Measurements from ENCODE around the gene RUNDC3A. TPM values are rescaled to one million over a fixed set of nuclear protein-coding genes. Genes with fewer than 3 reads are reported as not detected.
"Not testable (repeated sequence)": the region's sequence is repeated elsewhere in the genome, so short reads cannot be mapped to it uniquely, and the experiment has no call there.

Gene RUNDC3A
- total RNA-seq, 1 donor from 2014 or later = 5.9 TPM

- peak; percentile 83 for DNase-seq
Measured at GRCh38 chr17:44345454-44346026, 37.1 kb downstream of the RUNDC3A start.

- DNase-seq = no peak
Measured at GRCh38 chr17:44346064-44346844, 37.9 kb downstream of the RUNDC3A start.

GRCh38 chr17:44347206-44348055 lies 39.0 kb downstream of the RUNDC3A start:
- DNase-seq = not testable (repeated sequence)

GRCh38 chr17:44348234-44348987 lies 40.0 kb downstream of the RUNDC3A start:
- no peak for DNase-seq

- no peak for DNase-seq
Measured at GRCh38 chr17:44348988-44349364, 40.6 kb downstream of the RUNDC3A start.

GRCh38 chr17:44349553-44350070 lies 41.2 kb downstream of the RUNDC3A start:
- no peak for DNase-seq

- DNase-seq = peak; percentile 79
Measured at GRCh38 chr17:44350733-44351226, 42.4 kb downstream of the RUNDC3A start.

GRCh38 chr17:44351464-44351863 lies 43.1 kb downstream of the RUNDC3A start:
- DNase-seq = no peak

GRCh38 chr17:44351961-44352827 lies 43.8 kb downstream of the RUNDC3A start:
- peak; percentile 10 for DNase-seq

GRCh38 chr17:44352828-44353671 lies 44.6 kb downstream of the RUNDC3A start:
- peak; percentile 34 for DNase-seq

- peak; percentile 46 for DNase-seq
Measured at GRCh38 chr17:44353672-44354331, 45.4 kb downstream of the RUNDC3A start.

GRCh38 chr17:44354582-44355561 lies 46.5 kb downstream of the RUNDC3A start:
- peak; percentile 80 for DNase-seq

GRCh38 chr17:44355642-44356099 lies 47.3 kb downstream of the RUNDC3A start:
- DNase-seq = no peak

GRCh38 chr17:44356241-44356640 lies 47.8 kb downstream of the RUNDC3A start:
- DNase-seq = no peak

- DNase-seq = no peak
Measured at GRCh38 chr17:44358066-44358465, 49.7 kb downstream of the RUNDC3A start.

- peak; percentile 8 for DNase-seq
Measured at GRCh38 chr17:44359006-44359405, 50.6 kb downstream of the RUNDC3A start.

GRCh38 chr17:44359458-44360143 lies 51.2 kb downstream of the RUNDC3A start:
- DNase-seq = peak; percentile 78
